Measurements from ENCODE around the gene PARD6A. TPM values are rescaled to one million over a fixed set of nuclear protein-coding genes. Genes with fewer than 3 reads are reported as not detected.

Gene PARD6A
- total RNA-seq, 1 experiment from 2014 or later: 7.1 TPM

GRCh38 chr16:67648764-67649407 is 11.9 kb upstream of the PARD6A start:
- Histone ChIP-seq H3K4me3 (ENCODE audit: low read depth, low read length) (no peak overlapping the region), H3K4me1 (peaks cover 10% of the 10 kb centered on the region), H3K27me3 (replicated peaks; ENCODE audit: control insufficient read depth, insufficient read depth, low read length) (no peaks in the 10 kb centered on the region), H3K9me3 (no peaks in the 10 kb centered on the region), H3K36me3 (ENCODE audit: control insufficient read depth, insufficient read depth, low read length) (no peaks in the 10 kb centered on the region)
- no TSS peak for BruUV-seq (replicated peaks)
- no peaks in the 10 kb centered on the region for H3K27me3 Mint-ChIP-seq (ENCODE audit: insufficient read depth, unreplicated experiment)
- ChIA-PET CTCF (interaction anchor here (0.7 to 1.3 kb wide), 2 partner anchors 96 to 128 kb away, joined by 4 read pairs; no protein-coding TSS in a partner anchor), POLR2A (interaction anchor here (0.5 kb wide), 1 partner anchor 12 kb away, joined by 4 read pairs; the partner anchor contains the start of gene PARD6A)
- no peaks in the 10 kb centered on the region for H3K4me1 Mint-ChIP-seq (ENCODE audit: low read depth, unreplicated experiment)
- no peak for TF ChIP-seq CTCF (IDR thresholded peaks at IDR 0.05; ENCODE audit: insufficient read depth in 1 of 2, low read depth in 1 of 2, low read length in 1 of 2, severe bottlenecking in 1 of 2, unreplicated experiment in 1 of 2)
- no peaks in the 10 kb centered on the region for H3K9me3 Mint-ChIP-seq (ENCODE audit: unreplicated experiment)
- peaks cover 6% of the 10 kb centered on the region for H3K36me3 Mint-ChIP-seq (ENCODE audit: insufficient read depth, unreplicated experiment)
- intact Hi-C loops (cut with micrococcal nuclease; ENCODE audit: unreplicated experiment): no loop called here
- H3K27ac Mint-ChIP-seq (ENCODE audit: unreplicated experiment): no peak overlapping the region
- DNase-seq: no peak
- no peak overlapping the region for H3K4me3 Mint-ChIP-seq (ENCODE audit: unreplicated experiment)

DNA sequence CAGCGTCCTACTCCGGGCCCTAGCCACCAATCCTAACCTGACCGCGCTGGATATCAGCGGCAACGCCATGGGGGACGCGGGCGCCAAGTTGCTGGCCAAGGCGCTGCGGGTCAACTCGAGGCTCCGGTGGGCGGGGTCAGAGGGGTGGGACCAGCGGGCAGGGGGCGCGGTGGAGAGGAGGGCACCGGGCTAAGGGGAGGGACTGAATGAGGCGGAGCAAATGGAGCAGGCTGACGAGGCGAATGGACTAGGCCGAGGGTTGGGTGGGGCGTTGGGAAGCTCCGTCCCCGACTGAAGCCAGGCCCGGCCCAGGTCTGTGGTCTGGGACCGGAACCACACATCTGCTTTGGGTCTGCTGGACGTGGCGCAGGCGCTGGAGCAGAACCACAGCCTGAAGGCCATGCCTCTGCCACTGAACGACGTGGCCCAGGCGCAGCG is 11.2 kb upstream of the PARD6A start:
- intact Hi-C loops (cut with micrococcal nuclease; ENCODE audit: unreplicated experiment): no loop called here
- no peaks in the 10 kb centered on the region for H3K36me3 ChIP-seq (ENCODE audit: control insufficient read depth, insufficient read depth, low read length)
- BruUV-seq (replicated peaks): no TSS peak
- no peak for TF ChIP-seq CTCF (IDR thresholded peaks at IDR 0.05; ENCODE audit: insufficient read depth in 1 of 2, low read depth in 1 of 2, low read length in 1 of 2, severe bottlenecking in 1 of 2, unreplicated experiment in 1 of 2)
- Mint-ChIP-seq H3K4me1 (ENCODE audit: low read depth, unreplicated experiment) (no peaks in the 10 kb centered on the region), H3K36me3 (ENCODE audit: insufficient read depth, unreplicated experiment) (peaks cover 7% of the 10 kb centered on the region), H3K27me3 (ENCODE audit: insufficient read depth, unreplicated experiment) (no peaks in the 10 kb centered on the region), H3K9me3 (ENCODE audit: unreplicated experiment) (no peaks in the 10 kb centered on the region), H3K27ac (ENCODE audit: unreplicated experiment) (no peak overlapping the region), H3K4me3 (ENCODE audit: unreplicated experiment) (no peak overlapping the region)
- H3K4me1 ChIP-seq: peaks cover 10% of the 10 kb centered on the region
- H3K4me3 ChIP-seq (ENCODE audit: low read depth, low read length): no peak overlapping the region
- ChIA-PET POLR2A (interaction anchor here (0.5 kb wide), 1 partner anchor 11 kb away, joined by 4 read pairs; the partner anchor contains the start of gene PARD6A), CTCF (interaction anchor here (1.3 kb wide), 1 partner anchor 128 kb away, joined by 4 read pairs; no protein-coding TSS in a partner anchor)
- no peak for DNase-seq
- no peaks in the 10 kb centered on the region for H3K9me3 ChIP-seq
- no peaks in the 10 kb centered on the region for H3K27me3 ChIP-seq (replicated peaks; ENCODE audit: control insufficient read depth, insufficient read depth, low read length)

DNA sequence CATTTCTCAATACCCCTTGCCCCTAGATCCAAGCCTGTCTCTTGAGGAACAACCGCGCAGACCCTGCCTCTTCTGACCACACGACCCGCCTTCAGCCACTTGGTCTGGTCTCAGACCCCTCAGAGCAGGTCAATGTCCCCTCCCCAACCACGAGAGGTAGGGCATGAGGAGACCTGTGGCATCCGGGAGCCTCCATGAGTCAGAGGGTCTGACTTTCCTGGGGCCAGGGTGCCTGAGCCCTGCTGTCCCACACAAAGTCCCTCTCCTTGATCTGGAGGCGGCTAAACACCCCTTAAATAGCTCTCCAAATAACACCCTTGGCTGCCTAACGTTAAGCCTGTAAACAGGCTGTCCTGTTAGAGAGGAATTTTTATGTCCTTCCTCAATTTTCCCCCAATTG is 10.7 kb upstream of the PARD6A start:
- intact Hi-C loops (cut with micrococcal nuclease; ENCODE audit: unreplicated experiment): no loop called here
- peaks cover 7% of the 10 kb centered on the region for H3K36me3 Mint-ChIP-seq (ENCODE audit: insufficient read depth, unreplicated experiment)
- Histone ChIP-seq H3K9me3 (no peaks in the 10 kb centered on the region), H3K4me1 (peaks cover 10% of the 10 kb centered on the region), H3K27me3 (replicated peaks; ENCODE audit: control insufficient read depth, insufficient read depth, low read length) (no peaks in the 10 kb centered on the region), H3K4me3 (ENCODE audit: low read depth, low read length) (no peak overlapping the region), H3K36me3 (ENCODE audit: control insufficient read depth, insufficient read depth, low read length) (no peaks in the 10 kb centered on the region)
- no TSS peak for BruUV-seq (replicated peaks)
- no peak overlapping the region for H3K27ac Mint-ChIP-seq (ENCODE audit: unreplicated experiment)
- DNase-seq: no peak
- no peaks in the 10 kb centered on the region for H3K9me3 Mint-ChIP-seq (ENCODE audit: unreplicated experiment)
- TF ChIP-seq CTCF (IDR thresholded peaks at IDR 0.05; ENCODE audit: insufficient read depth in 1 of 2, low read depth in 1 of 2, low read length in 1 of 2, severe bottlenecking in 1 of 2, unreplicated experiment in 1 of 2): no peak
- no peaks in the 10 kb centered on the region for H3K27me3 Mint-ChIP-seq (ENCODE audit: insufficient read depth, unreplicated experiment)
- no peaks in the 10 kb centered on the region for H3K4me1 Mint-ChIP-seq (ENCODE audit: low read depth, unreplicated experiment)
- ChIA-PET CTCF (interaction anchor here (0.7 kb wide), 1 partner anchor 129 kb away, joined by 3 read pairs; no protein-coding TSS in a partner anchor), POLR2A (no interaction called here)
- no peak overlapping the region for H3K4me3 Mint-ChIP-seq (ENCODE audit: unreplicated experiment)
